Liver (tissue), 3 donors: ENCODE measurements around the gene DLL1.

Source experiments
- CTCF ChIP-seq: fragments of 150-350 bp; IDR thresholded peaks from 2 replicates; pipeline ENCODE4 v1.5.1; 2017; ENCODE audit warnings: improper control_type of control experiment, low read depth, low read length; ENCODE audit not compliant: missing input control
- JUND ChIP-seq, 2 donors: IDR thresholded peaks; 2 replicates each; pipeline ENCODE4 v1.6.1; 2016; ENCODE audit warnings: antibody characterized with exemption in 2 of 2
- REST ChIP-seq: IDR thresholded peaks from 2 replicates; pipeline ENCODE4 v1.6.1; 2016; ENCODE audit warnings: antibody characterized with exemption, mild to moderate bottlenecking
- ZBTB33 ChIP-seq: IDR thresholded peaks from 2 replicates; pipeline ENCODE4 v1.6.1; 2016; ENCODE audit warnings: antibody characterized with exemption
- donor health status: healthy.
- donor health status: healthy.

- no peak for TF ChIP-seq REST
- no peak for TF ChIP-seq JUND (IDR thresholded peaks at IDR 0.05)
- no peak for TF ChIP-seq CTCF
- TF ChIP-seq ZBTB33: no peak
These were observed 46.0 kb downstream of the DLL1 start for GRCh38 chr6:170244721-170245474.
